SK-N-SH (cell line): ENCODE data around the gene CCDC187.

Experiments
- EP300 ChIP-seq, 2 experiments: IDR thresholded peaks; 2 replicates each; pipeline versions ENCODE4 v1.4.0 to v1.6.1; 2012; ENCODE audit warnings: borderline replicate concordance in 1 of 2, low read depth in 1 of 2, low read length in 1 of 2
- EZH2phosphoT487 ChIP-seq: fragments of 200-600 bp; sonication (generic); IDR thresholded peaks from 2 replicates; pipeline ENCODE4 v1.6.1; 2017; ENCODE audit warnings: low read depth, mixed run types, mild to moderate bottlenecking, antibody characterized with exemption, moderate library complexity, borderline replicate concordance
- GABPA ChIP-seq: IDR thresholded peaks from 2 replicates; pipeline ENCODE4 v1.4.0; 2012; ENCODE audit warnings: low read depth, mild to moderate bottlenecking
- NRF1 ChIP-seq: IDR thresholded peaks from 2 replicates; pipeline ENCODE4 v1.6.1; 2012; ENCODE audit warnings: low read depth, mild to moderate bottlenecking, low read length
- POLR2AphosphoS5 ChIP-seq: IDR thresholded peaks from 2 replicates; pipeline ENCODE4 v1.6.1; 2012; ENCODE audit warnings: low read depth, low read length
- RXRA ChIP-seq: IDR thresholded peaks from 2 replicates; pipeline ENCODE4 v1.4.0; 2012; ENCODE audit warnings: low read depth, mild to moderate bottlenecking, borderline replicate concordance
- SIN3A ChIP-seq: IDR thresholded peaks from 2 replicates; pipeline ENCODE4 v1.6.1; 2012; ENCODE audit warnings: low read depth, mild to moderate bottlenecking, low read length, moderate library complexity, borderline replicate concordance
- TF ChIP-seq, protein P1 (sequence below): fragments of 200-600 bp; sonication (generic); IDR thresholded peaks from 2 replicates; pipeline ENCODE4 v1.6.1; 2017; ENCODE audit warnings: antibody characterized with exemption, mild to moderate bottlenecking, moderate library complexity
- TF ChIP-seq, protein P2 (sequence below): IDR thresholded peaks from 2 replicates; pipeline ENCODE4 v1.6.1; 2012; ENCODE audit warnings: mild to moderate bottlenecking, low read depth, low read length, moderate library complexity

DNA sequence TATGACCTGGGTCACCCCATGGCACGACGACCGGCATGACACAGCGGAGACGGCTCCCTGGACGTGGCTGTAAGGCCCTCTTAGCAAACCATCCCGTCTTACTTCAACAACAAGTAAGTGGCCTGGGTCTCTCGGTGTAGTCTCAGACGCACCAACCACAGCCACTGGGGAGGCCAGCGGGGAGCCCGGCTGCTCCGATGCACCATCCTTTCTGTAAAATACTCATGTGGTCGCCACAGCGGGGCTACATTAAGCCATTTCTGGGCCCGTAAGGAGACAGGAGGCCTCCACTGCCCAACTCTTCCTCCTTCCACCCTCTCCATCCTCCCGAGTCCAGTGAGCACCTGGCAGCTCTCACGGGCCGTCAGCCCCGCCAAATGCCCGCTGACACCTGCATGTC, 63.0 kb downstream of the CCDC187 start:
- TF ChIP-seq, protein P1, sequence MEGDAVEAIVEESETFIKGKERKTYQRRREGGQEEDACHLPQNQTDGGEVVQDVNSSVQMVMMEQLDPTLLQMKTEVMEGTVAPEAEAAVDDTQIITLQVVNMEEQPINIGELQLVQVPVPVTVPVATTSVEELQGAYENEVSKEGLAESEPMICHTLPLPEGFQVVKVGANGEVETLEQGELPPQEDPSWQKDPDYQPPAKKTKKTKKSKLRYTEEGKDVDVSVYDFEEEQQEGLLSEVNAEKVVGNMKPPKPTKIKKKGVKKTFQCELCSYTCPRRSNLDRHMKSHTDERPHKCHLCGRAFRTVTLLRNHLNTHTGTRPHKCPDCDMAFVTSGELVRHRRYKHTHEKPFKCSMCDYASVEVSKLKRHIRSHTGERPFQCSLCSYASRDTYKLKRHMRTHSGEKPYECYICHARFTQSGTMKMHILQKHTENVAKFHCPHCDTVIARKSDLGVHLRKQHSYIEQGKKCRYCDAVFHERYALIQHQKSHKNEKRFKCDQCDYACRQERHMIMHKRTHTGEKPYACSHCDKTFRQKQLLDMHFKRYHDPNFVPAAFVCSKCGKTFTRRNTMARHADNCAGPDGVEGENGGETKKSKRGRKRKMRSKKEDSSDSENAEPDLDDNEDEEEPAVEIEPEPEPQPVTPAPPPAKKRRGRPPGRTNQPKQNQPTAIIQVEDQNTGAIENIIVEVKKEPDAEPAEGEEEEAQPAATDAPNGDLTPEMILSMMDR: no peak
- TF ChIP-seq EZH2phosphoT487 (no peak), EP300 (IDR thresholded peaks at IDR 0.05; ENCODE audit: borderline replicate concordance in 1 of 2, low read depth in 1 of 2, low read length in 1 of 2) (no peak), GABPA (no peak), NRF1 (no peak), SIN3A (no peak), POLR2AphosphoS5 (no peak), RXRA (no peak)
- TF ChIP-seq, protein P2, sequence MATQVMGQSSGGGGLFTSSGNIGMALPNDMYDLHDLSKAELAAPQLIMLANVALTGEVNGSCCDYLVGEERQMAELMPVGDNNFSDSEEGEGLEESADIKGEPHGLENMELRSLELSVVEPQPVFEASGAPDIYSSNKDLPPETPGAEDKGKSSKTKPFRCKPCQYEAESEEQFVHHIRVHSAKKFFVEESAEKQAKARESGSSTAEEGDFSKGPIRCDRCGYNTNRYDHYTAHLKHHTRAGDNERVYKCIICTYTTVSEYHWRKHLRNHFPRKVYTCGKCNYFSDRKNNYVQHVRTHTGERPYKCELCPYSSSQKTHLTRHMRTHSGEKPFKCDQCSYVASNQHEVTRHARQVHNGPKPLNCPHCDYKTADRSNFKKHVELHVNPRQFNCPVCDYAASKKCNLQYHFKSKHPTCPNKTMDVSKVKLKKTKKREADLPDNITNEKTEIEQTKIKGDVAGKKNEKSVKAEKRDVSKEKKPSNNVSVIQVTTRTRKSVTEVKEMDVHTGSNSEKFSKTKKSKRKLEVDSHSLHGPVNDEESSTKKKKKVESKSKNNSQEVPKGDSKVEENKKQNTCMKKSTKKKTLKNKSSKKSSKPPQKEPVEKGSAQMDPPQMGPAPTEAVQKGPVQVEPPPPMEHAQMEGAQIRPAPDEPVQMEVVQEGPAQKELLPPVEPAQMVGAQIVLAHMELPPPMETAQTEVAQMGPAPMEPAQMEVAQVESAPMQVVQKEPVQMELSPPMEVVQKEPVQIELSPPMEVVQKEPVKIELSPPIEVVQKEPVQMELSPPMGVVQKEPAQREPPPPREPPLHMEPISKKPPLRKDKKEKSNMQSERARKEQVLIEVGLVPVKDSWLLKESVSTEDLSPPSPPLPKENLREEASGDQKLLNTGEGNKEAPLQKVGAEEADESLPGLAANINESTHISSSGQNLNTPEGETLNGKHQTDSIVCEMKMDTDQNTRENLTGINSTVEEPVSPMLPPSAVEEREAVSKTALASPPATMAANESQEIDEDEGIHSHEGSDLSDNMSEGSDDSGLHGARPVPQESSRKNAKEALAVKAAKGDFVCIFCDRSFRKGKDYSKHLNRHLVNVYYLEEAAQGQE: no peak
